PC-9 (cell line): Measurements from ENCODE around the gene NT5DC4. TPM values are rescaled to one million over a fixed set of nuclear protein-coding genes. Genes with fewer than 3 reads are reported as not detected.

Experiments used
- BruUV-seq: library from RNA; stranded (reverse); fragments of 400-500 nt; replicated peaks from 2 replicates; lab custom pipeline; 2021; lab: Mats Ljungman, UMichigan
- CTCF ChIA-PET: fragments of 300-600 bp; sonication (Branson Sonifier 250); formaldehyde crosslinking; loops from one replicate; lab custom pipeline; 2022; ENCODE audit warnings: antibody characterized with exemption; lab: Charles Lee
- POLR2A ChIA-PET: fragments of 300-600 bp; sonication (Branson Sonifier 250); formaldehyde crosslinking; loops from one replicate; lab custom pipeline; 2022; ENCODE audit warnings: antibody characterized with exemption; ENCODE audit not compliant: unreplicated experiment; lab: Charles Lee
- DNase-seq, 2 experiments: peaks; one replicate each; pipeline versions ENCODE4 v3.0.0 to v3.0.0-alpha.2; 2015 to 2022; ENCODE audit warnings: mixed read lengths in 1 of 2
- H2AFZ ChIP-seq: fragments of 200-600 bp; sonication (generic); 2 replicates; pipeline ENCODE4 v1.8.1; 2017; ENCODE audit warnings: antibody characterized with exemption
- H3F3A ChIP-seq: fragments of 200-600 bp; sonication (generic); 2 replicates; pipeline ENCODE4 v1.8.1; 2017; ENCODE audit warnings: antibody characterized with exemption, mild to moderate bottlenecking, low read depth; ENCODE audit not compliant: insufficient read depth
- H3K27ac ChIP-seq: fragments of 200-600 bp; sonication (generic); 2 replicates; pipeline ENCODE4 v1.6.1; 2016; ENCODE audit warnings: mixed run types
- H3K27me3 ChIP-seq: fragments of 200-600 bp; sonication (generic); 2 replicates; pipeline ENCODE4 v1.6.1; 2016; ENCODE audit warnings: low read depth, mixed run types; ENCODE audit not compliant: insufficient read depth
- H3K36me3 ChIP-seq: fragments of 200-600 bp; sonication (generic); 2 replicates; pipeline ENCODE4 v1.6.1; 2016; ENCODE audit warnings: low read depth, mixed run types
- H3K4me1 ChIP-seq: fragments of 200-600 bp; sonication (generic); replicated peaks from 2 replicates; pipeline ENCODE4 v1.6.1; 2016; ENCODE audit warnings: mixed run types; ENCODE audit not compliant: insufficient read depth
- H3K4me2 ChIP-seq: fragments of 200-600 bp; sonication (generic); 2 replicates; pipeline ENCODE4 v1.6.1; 2017; ENCODE audit warnings: mixed run types
- H3K4me3 ChIP-seq: fragments of 200-600 bp; sonication (generic); 2 replicates; pipeline ENCODE4 v1.6.1; 2016; ENCODE audit warnings: mixed run types
- H3K79me2 ChIP-seq: fragments of 200-600 bp; sonication (generic); 2 replicates; pipeline ENCODE4 v1.6.1; 2017; ENCODE audit warnings: low read depth, mixed run types
- H3K9me2 ChIP-seq: fragments of 200-600 bp; sonication (generic); 2 replicates; pipeline ENCODE4 v1.8.1; 2017; ENCODE audit warnings: mild to moderate bottlenecking; ENCODE audit not compliant: insufficient read depth
- H3K9me3 ChIP-seq: fragments of 200-600 bp; sonication (generic); 2 replicates; pipeline ENCODE4 v1.8.1; 2016; ENCODE audit warnings: low read depth; ENCODE audit not compliant: insufficient read depth
- H4K20me1 ChIP-seq: fragments of 200-600 bp; sonication (generic); 2 replicates; pipeline ENCODE4 v1.8.1; 2017; ENCODE audit not compliant: insufficient read depth
- CTCF ChIP-seq: fragments of 200-600 bp; sonication (generic); conservative IDR thresholded peaks from 2 replicates; pipeline ENCODE4 v1.6.1; 2017; ENCODE audit warnings: mixed run types, antibody characterized with exemption, mild to moderate bottlenecking, moderate library complexity
- EZH2 ChIP-seq: fragments of 200-600 bp; sonication (generic); IDR thresholded peaks from 2 replicates; pipeline ENCODE4 v1.8.0; 2017; ENCODE audit warnings: antibody characterized with exemption, low read depth
- intact Hi-C: fragments of 100-400 bp; cut with micrococcal nuclease; formaldehyde crosslinking; loops from one replicate; pipeline ENCODE4 v1.10.0; 2022; ENCODE audit not compliant: unreplicated experiment
- total RNA-seq: library from RNA; stranded (reverse); gene quantifications from 2 replicates; pipeline ENCODE4 v1.2.3, GENCODE V29; 2021

NT5DC4 gene
- total RNA-seq, 1 experiment from 2014 or later, result 6.1 TPM

DNA sequence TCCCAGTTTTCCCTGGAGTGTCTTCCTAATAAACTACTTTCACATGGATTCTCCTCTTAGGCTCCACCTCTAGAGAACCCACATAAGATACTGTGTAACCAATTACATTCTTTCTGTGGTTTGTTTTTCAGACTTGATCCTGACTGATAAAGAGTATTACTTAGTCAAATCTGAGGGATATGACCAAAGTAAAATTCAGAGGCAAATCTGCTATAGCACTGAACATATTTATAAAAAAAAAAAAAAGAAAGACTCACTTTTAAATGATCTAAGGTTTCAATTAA, 29.7 kb downstream of the NT5DC4 start:
- ChIA-PET POLR2A (interaction anchor here (0.6 kb wide), 1 partner anchor 139 kb away, joined by 7 read pairs; no protein-coding TSS in a partner anchor), CTCF (interaction anchor here (0.6 to 4.2 kb wide), 4 partner anchors 13 to 191 kb away, joined by 3 to 50 read pairs (median 6); no protein-coding TSS in a partner anchor)
- intact Hi-C loops, result no loop called here
- Histone ChIP-seq H3K4me1 (no peaks in the 10 kb centered on the region), H3K27ac (no peak overlapping the region), H3K36me3 (peaks cover 13% of the 10 kb centered on the region; the same call in 1 of the 2 replicates), H3K9me2 (no peaks in the 10 kb centered on the region), H3F3A (peaks cover 7% of the 10 kb centered on the region), H3K9me3 (no peaks in the 10 kb centered on the region), H3K4me2 (no peak overlapping the region), H3K27me3 (no peaks in the 10 kb centered on the region), H3K79me2 (no peaks in the 10 kb centered on the region), H4K20me1 (no peaks in the 10 kb centered on the region), H2AFZ (no peak overlapping the region), H3K4me3 (no peak overlapping the region)
- BruUV-seq, result TSS peak; percentile 2
- DNase-seq, result no peak
- TF ChIP-seq EZH2, result no peak
- no peak for TF ChIP-seq CTCF

- intact Hi-C loops, result no loop called here
- H3K36me3 ChIP-seq, result peaks cover 19% of the 10 kb centered on the region; the same call in 1 of the 2 replicates
- POLR2A ChIA-PET, result interaction anchor here (0.7 to 1.0 kb wide), 2 partner anchors 34 to 366 kb away, joined by 3 read pairs; no protein-coding TSS in a partner anchor
Measured at GRCh38 chr2:112751451-112752197, 30.8 kb downstream of the NT5DC4 start.

DNA sequence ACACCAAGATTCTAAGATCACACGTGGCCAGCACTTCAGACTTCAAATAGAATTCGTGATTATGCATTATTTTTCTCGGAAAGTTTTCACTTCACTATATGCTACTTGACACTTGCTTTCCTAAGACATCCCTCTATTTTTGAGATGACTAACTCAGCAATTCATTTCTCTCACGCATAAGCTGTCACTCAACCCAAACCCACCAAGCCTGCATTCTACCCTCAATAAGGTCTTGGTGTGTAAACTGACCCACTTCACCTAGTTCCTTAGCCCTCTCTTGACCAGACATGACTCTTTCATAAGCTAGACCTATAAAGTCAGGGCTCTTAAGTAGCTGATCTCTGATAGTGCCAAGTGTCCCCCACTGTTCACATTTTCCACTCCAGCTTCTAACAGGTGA, 31.8 kb downstream of the NT5DC4 start:
- POLR2A ChIA-PET, result no interaction called here
- no peak for DNase-seq
- Histone ChIP-seq H3K4me3 (no peak overlapping the region), H4K20me1 (no peaks in the 10 kb centered on the region), H3K4me1 (no peaks in the 10 kb centered on the region), H3F3A (peaks cover 7% of the 10 kb centered on the region), H3K4me2 (no peak overlapping the region), H3K27me3 (no peaks in the 10 kb centered on the region), H3K27ac (no peak overlapping the region), H3K9me3 (no peaks in the 10 kb centered on the region), H2AFZ (no peak overlapping the region), H3K79me2 (no peaks in the 10 kb centered on the region), H3K36me3 (peaks cover 22% of the 10 kb centered on the region; the same call in 1 of the 2 replicates), H3K9me2 (no peaks in the 10 kb centered on the region)
- BruUV-seq, result no TSS peak
- no peak for TF ChIP-seq EZH2
- TF ChIP-seq CTCF, result no peak
- intact Hi-C loops, result no loop called here
- CTCF ChIA-PET, result interaction anchor here (0.6 to 1.1 kb wide), 5 partner anchors 132 to 610 kb away, joined by 3 to 8 read pairs (median 4); no protein-coding TSS in a partner anchor

More at GRCh38 chr2:112751451-112752197, 30.8 kb downstream of the NT5DC4 start:
- CTCF ChIA-PET, result interaction anchor here (0.5 to 1.1 kb wide), 3 partner anchors 134 to 190 kb away, joined by 3 to 7 read pairs (median 4); no protein-coding TSS in a partner anchor
- Histone ChIP-seq H3K4me2 (no peak overlapping the region), H3K9me3 (no peaks in the 10 kb centered on the region), H3K4me3 (no peak overlapping the region), H4K20me1 (no peaks in the 10 kb centered on the region), H3K4me1 (no peaks in the 10 kb centered on the region), H3K27ac (no peak overlapping the region; the same call in 1 of the 2 replicates), H2AFZ (no peak overlapping the region), H3F3A (peaks cover 7% of the 10 kb centered on the region), H3K79me2 (no peaks in the 10 kb centered on the region), H3K27me3 (no peaks in the 10 kb centered on the region), H3K9me2 (no peaks in the 10 kb centered on the region)
- no peak for TF ChIP-seq EZH2
- no peak for TF ChIP-seq CTCF
- DNase-seq, result no peak
- BruUV-seq, result no TSS peak
